Measurements from ENCODE around the gene CLIC1. TPM values are rescaled to one million over a fixed set of nuclear protein-coding genes. Genes with fewer than 3 reads are reported as not detected.

The CLIC1 gene
- total and polyA plus RNA-seq, 2 experiments from 2014 or later, result 269 to 296 TPM

DNA sequence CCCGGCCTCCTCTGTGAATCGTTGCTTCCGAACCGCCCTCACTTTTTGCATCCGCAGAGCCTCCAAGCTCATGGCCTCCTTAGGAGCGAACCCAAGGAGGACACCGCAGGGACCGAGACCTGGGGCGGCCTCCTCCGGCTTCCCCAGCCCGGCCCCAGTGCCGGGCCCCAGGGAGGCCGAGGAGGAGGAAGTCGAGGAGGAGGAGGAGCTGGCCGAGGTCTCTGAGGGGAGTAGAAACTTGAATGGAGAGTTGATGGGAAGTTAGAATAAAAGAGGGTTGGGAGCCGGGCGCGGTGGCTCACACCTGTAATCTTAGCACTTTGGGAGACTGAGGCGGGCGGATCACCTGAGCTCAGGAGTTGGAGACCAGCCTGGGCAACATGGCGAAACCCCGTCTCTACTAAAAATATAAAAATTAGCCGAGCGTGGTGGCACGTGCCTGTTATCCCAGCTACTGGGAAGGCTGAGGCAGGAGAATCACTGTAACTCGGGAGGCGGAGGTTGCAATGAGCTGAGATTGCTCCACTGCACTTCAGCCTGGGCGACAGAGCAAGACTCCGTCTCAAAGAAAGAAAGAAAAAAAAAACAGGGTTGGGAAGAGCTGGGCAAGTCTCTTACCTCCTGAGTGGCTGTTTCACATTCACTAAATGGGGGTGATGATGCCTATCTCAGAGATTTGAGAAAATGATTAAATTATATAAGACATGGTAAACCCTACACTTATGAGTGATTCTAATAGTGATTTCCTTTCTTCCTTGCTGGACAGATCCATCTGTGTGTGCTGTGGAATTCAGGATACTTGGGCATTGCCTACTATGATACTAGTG lies 4.3 kb upstream of the CLIC1 start:
- peaks cover 27% of the 10 kb centered on the region for H3K27me3 Mint-ChIP-seq (ENCODE audit: insufficient read depth, low read depth, poor library complexity)
- Histone ChIP-seq H4K20me1 (replicated peaks; ENCODE audit: insufficient read depth) (no peaks in the 10 kb centered on the region), H3K4me2 (peak overlapping the region; percentile 93), H3F3A (replicated peaks; ENCODE audit: low read depth) (peaks cover 15% of the 10 kb centered on the region), H2AFZ (peak overlapping the region; percentile 67), H3K4me1 (ENCODE audit: insufficient read depth) (peaks cover 36% of the 10 kb centered on the region), H3K27me3 (ENCODE audit: insufficient read depth) (no peaks in the 10 kb centered on the region), H3K79me2 (replicated peaks; ENCODE audit: insufficient read depth) (peaks cover 6% of the 10 kb centered on the region; the same call in 1 of the 2 replicates), H3K27ac (ENCODE audit: low read depth) (peak overlapping the region; percentile 92), H3K4me3 (peak overlapping the region; percentile 68), H3K36me3 (ENCODE audit: insufficient read depth) (peaks cover 4% of the 10 kb centered on the region; the same call in 1 of the 2 replicates), H3K9me2 (ENCODE audit: insufficient read depth) (no peaks in the 10 kb centered on the region)
- peak overlapping the region; percentile 78 for H3K4me3 Mint-ChIP-seq
- H3K4me1 Mint-ChIP-seq, result peaks cover 47% of the 10 kb centered on the region
- DNase-seq (ENCODE audit: low spot score), result no peak
- peaks cover 17% of the 10 kb centered on the region for H3K36me3 Mint-ChIP-seq (ENCODE audit: low read depth)
- peak; percentile 6 for ATAC-seq
- peak overlapping the region; percentile 97 for H3K27ac Mint-ChIP-seq
- TF ChIP-seq JUNB (IDR thresholded peaks at IDR 0.05; ENCODE audit: unreplicated experiment), result no peak
- peak; percentile 0; the same call in 1 of the 2 replicates for TF ChIP-seq POLR2AphosphoS5 (IDR thresholded peaks at IDR 0.05; ENCODE audit: low read depth)
- no peak for TF ChIP-seq CREB1 (CRISPR knock-in tag; IDR thresholded peaks at IDR 0.05; ENCODE audit: low read depth)
- no peaks in the 10 kb centered on the region; the same call in 2 of the 3 replicates for H3K9me3 Mint-ChIP-seq

DNA sequence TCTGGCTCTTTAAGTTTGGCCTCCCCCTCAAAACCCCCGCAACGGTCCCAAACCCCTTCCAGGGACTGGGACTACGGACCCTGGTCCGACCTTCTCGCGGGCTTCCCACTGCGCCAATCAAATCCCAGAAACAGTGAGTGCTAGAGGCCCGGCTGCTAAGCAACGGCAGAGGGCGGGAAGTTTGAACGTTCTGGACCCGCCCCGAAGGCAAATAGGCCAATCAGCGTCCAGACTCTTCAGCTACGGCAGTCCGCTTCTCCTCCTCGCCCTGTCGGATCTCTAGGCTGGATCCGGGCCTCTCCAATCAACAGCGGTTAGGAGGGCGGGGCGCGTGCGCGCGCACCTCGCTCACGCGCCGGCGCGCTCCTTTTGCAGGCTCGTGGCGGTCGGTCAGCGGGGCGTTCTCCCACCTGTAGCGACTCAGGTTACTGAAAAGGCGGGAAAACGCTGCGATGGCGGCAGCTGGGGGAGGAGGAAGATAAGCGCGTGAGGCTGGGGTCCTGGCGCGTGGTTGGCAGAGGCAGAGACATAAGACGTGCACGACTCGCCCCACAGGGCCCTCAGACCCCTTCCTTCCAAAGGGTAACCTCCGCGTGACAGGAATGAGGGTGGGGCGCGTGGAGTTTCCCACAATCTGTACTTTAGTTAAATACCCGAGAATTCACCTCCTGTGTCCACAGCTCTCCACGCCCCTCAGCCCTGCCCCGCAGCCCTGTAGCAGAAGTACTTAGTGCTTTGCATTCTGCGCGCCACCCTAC lies 3.5 kb upstream of the CLIC1 start, which contains the start of gene MSH5:
Gene MSH5 (plus strand): TSS at position 367 of the 758 bp plus-strand sequence. CDS start 462 bp downstream, outside the sequence.
- Histone ChIP-seq H3F3A (replicated peaks; ENCODE audit: low read depth) (peaks cover 22% of the 10 kb centered on the region), H3K27ac (ENCODE audit: low read depth) (peak within 1 kb of the TSS; percentile 92), H3K4me3 (peak within 1 kb of the TSS; percentile 68), H3K4me1 (ENCODE audit: insufficient read depth) (peaks cover 36% of the 10 kb centered on the region), H4K20me1 (replicated peaks; ENCODE audit: insufficient read depth) (no peaks in the 10 kb centered on the region), H3K79me2 (replicated peaks; ENCODE audit: insufficient read depth) (peaks cover 13% of the 10 kb centered on the region), H3K36me3 (ENCODE audit: insufficient read depth) (peaks cover 4% of the 10 kb centered on the region; the same call in 1 of the 2 replicates), H3K9me2 (ENCODE audit: insufficient read depth) (no peaks in the 10 kb centered on the region), H3K4me2 (peak within 1 kb of the TSS; percentile 93), H2AFZ (peak within 1 kb of the TSS; percentile 67), H3K27me3 (ENCODE audit: insufficient read depth) (no peaks in the 10 kb centered on the region)
- Mint-ChIP-seq H3K36me3 (ENCODE audit: low read depth) (peaks cover 17% of the 10 kb centered on the region), H3K4me1 (peaks cover 42% of the 10 kb centered on the region), H3K27me3 (ENCODE audit: insufficient read depth, low read depth, poor library complexity) (peaks cover 27% of the 10 kb centered on the region), H3K4me3 (peak within 1 kb of the TSS; percentile 78), H3K9me3 (no peaks in the 10 kb centered on the region; the same call in 2 of the 3 replicates), H3K27ac (peak within 1 kb of the TSS; percentile 97)
- peak; percentile 100 for DNase-seq (ENCODE audit: low spot score)
- TF ChIP-seq POLR2AphosphoS5 (IDR thresholded peaks at IDR 0.05; ENCODE audit: low read depth), result peak; percentile 69
- TF ChIP-seq CREB1 (CRISPR knock-in tag; IDR thresholded peaks at IDR 0.05; ENCODE audit: low read depth), result peak; percentile 45; the same call in 1 of the 2 replicates
- no peak for TF ChIP-seq ZNF331 (CRISPR knock-in tag; IDR thresholded peaks at IDR 0.05; ENCODE audit: low read depth)
- ATAC-seq, result peak; percentile 84
